ENCODE results near the gene CNPY4.
A peak's percentile ranks its signal among the peaks of the same experiment; 100 is the strongest.
"Not testable (repeated sequence)": the region's sequence is repeated elsewhere in the genome, so short reads cannot be mapped to it uniquely, and the experiment has no call there.

CNPY4 gene

GRCh38 chr7:100137851-100138760 lies 18.7 kb downstream of the CNPY4 start:
- H3K4me3 ChIP-seq = no peak overlapping the region
- no peak for TF ChIP-seq CTCF (IDR thresholded peaks at IDR 0.05)
- DNase-seq = no peak
- no peaks in the 10 kb centered on the region for H3K36me3 ChIP-seq
- H3K4me1 ChIP-seq = no peaks in the 10 kb centered on the region
- intact Hi-C loops (cut with DNase I; ENCODE audit: low total_unique reads) = loop anchor here (5.0 kb wide), 1 partner anchor 79 kb away; the partner anchor contains the start of gene PVRIG
- H3K9me3 ChIP-seq = no peaks in the 10 kb centered on the region
- no peak overlapping the region for H3K27ac ChIP-seq
- peaks cover 0 to 8% of the 10 kb centered on the region in 2 donors for H3K27me3 ChIP-seq

- TF ChIP-seq CTCF (IDR thresholded peaks at IDR 0.05) = no peak
- peaks cover 0 to 4% of the 10 kb centered on the region in 2 donors for H3K27me3 ChIP-seq
- H3K9me3 ChIP-seq = no peaks in the 10 kb centered on the region
- no peak overlapping the region for H3K4me3 ChIP-seq
- H3K36me3 ChIP-seq = no peaks in the 10 kb centered on the region
- DNase-seq = no peak
- no peak overlapping the region for H3K27ac ChIP-seq
- intact Hi-C loops (cut with DNase I; ENCODE audit: low total_unique reads) = loop anchor here (10.0 kb wide), 1 partner anchor 227 kb away; the partner anchor contains the start of gene TRIM4
- H3K4me1 ChIP-seq = no peaks in the 10 kb centered on the region
These were observed 22.1 kb downstream of the CNPY4 start for GRCh38 chr7:100141555-100141949.

GRCh38 chr7:100142461-100142860 lies 23.0 kb downstream of the CNPY4 start:
- peaks cover 0 to 3% of the 10 kb centered on the region in 2 donors for H3K27me3 ChIP-seq
- no peak overlapping the region for H3K4me3 ChIP-seq
- no peak for DNase-seq
- H3K9me3 ChIP-seq = no peaks in the 10 kb centered on the region
- H3K4me1 ChIP-seq = no peaks in the 10 kb centered on the region
- TF ChIP-seq CTCF (IDR thresholded peaks at IDR 0.05) = no peak
- intact Hi-C loops (cut with DNase I; ENCODE audit: low total_unique reads) = loop anchor here (10.0 kb wide), 1 partner anchor 228 kb away; the partner anchor contains the start of gene TRIM4
- no peak overlapping the region for H3K27ac ChIP-seq
- H3K36me3 ChIP-seq = no peaks in the 10 kb centered on the region

- not testable (repeated sequence) for DNase-seq, H3K27me3 ChIP-seq, H3K4me3 ChIP-seq, H3K27ac ChIP-seq, H3K9me3 ChIP-seq, H3K36me3 ChIP-seq
- intact Hi-C loops (cut with DNase I; ENCODE audit: low total_unique reads) = loop anchor here (10.0 kb wide), 1 partner anchor 232 kb away; the partner anchor contains the start of gene TRIM4
- H3K4me1 ChIP-seq = peaks cover 4 to 17% (median 13%) of the 10 kb centered on the region in 4 donors
These were observed 26.9 kb downstream of the CNPY4 start for GRCh38 chr7:100146350-100146749.

- Histone ChIP-seq H3K36me3 (peaks cover 0 to 8% (median 0%) of the 10 kb centered on the region in 3 donors), H3K4me1 (peaks cover 4 to 17% (median 13%) of the 10 kb centered on the region in 4 donors), H3K4me3 (no peak overlapping the region), H3K9me3 (no peaks in the 10 kb centered on the region), H3K27me3 (no peaks in the 10 kb centered on the region), H3K27ac (no peak overlapping the region)
- intact Hi-C loops (cut with DNase I; ENCODE audit: low total_unique reads) = loop anchor here (10.0 kb wide), 1 partner anchor 232 kb away; the partner anchor contains the start of gene TRIM4
- DNase-seq = no peak
- TF ChIP-seq CTCF (IDR thresholded peaks at IDR 0.05) = no peak
These were observed 27.8 kb downstream of the CNPY4 start for GRCh38 chr7:100147278-100147677.

GRCh38 chr7:100148225-100148558 lies 28.8 kb downstream of the CNPY4 start:
- H3K27ac ChIP-seq = peak overlapping the region; percentile 89 to 91
- H3K9me3 ChIP-seq = no peaks in the 10 kb centered on the region
- H3K4me1 ChIP-seq = peaks cover 4 to 17% (median 13%) of the 10 kb centered on the region in 4 donors
- H3K36me3 ChIP-seq = peaks cover 0 to 14% (median under 1%) of the 10 kb centered on the region in 3 donors
- H3K4me3 ChIP-seq = peak overlapping the region; percentile 88 to 91
- TF ChIP-seq CTCF (IDR thresholded peaks at IDR 0.05) = no peak
- intact Hi-C loops (cut with DNase I; ENCODE audit: low total_unique reads) = loop anchor here (10.0 kb wide), 1 partner anchor 233 kb away; the partner anchor contains the start of gene TRIM4
- no peaks in the 10 kb centered on the region for H3K27me3 ChIP-seq
- no peak for DNase-seq
